Psoas muscle (tissue), 8 donors: ENCODE results near the gene AGFG1. TPM values are rescaled to one million over a fixed set of nuclear protein-coding genes. Genes with fewer than 3 reads are reported as not detected.

Experiments
- ATAC-seq, 4 donors: fragments of 200-7000 bp; cut with Tn5 transposase; one replicate each; pipeline ENCODE4 v1.9.1; 2020; ENCODE audit warnings: moderate library complexity in 3 of 4, mild to moderate bottlenecking in 2 of 4
- DNase-seq, 2 donors: peaks; one replicate each; pipeline ENCODE4 v3.0.0-alpha.2; 2020
- H3K27ac ChIP-seq: fragments of 200-600 bp; one replicate; pipeline ENCODE4 v1.8.0; 2022
- H3K27me3 ChIP-seq, 3 donors: fragments of 200-600 bp in 1 of 3; one replicate each; pipeline versions ENCODE4 v1.6.1 to v1.8.0; 2013 to 2022; ENCODE audit warnings: low read length in 2 of 3, mild to moderate bottlenecking in 2 of 3, moderate library complexity in 1 of 3; ENCODE audit not compliant: insufficient read depth in 3 of 3
- H3K36me3 ChIP-seq, 2 donors: fragments of 200-600 bp in 1 of 2; one replicate each; pipeline versions ENCODE4 v1.6.1 to v1.8.0; 2013 to 2022; ENCODE audit warnings: low read depth in 1 of 2, mild to moderate bottlenecking in 1 of 2, moderate library complexity in 1 of 2; ENCODE audit not compliant: insufficient read depth in 1 of 2
- H3K4me1 ChIP-seq: fragments of 200-600 bp; one replicate; pipeline ENCODE4 v1.8.0; 2022
- H3K4me3 ChIP-seq: fragments of 200-600 bp; one replicate; pipeline ENCODE4 v1.8.0; 2022; ENCODE audit warnings: mild to moderate bottlenecking
- H3K9me3 ChIP-seq: fragments of 200-600 bp; one replicate; pipeline ENCODE4 v1.8.0; 2022
- CTCF ChIP-seq: fragments of 200-600 bp; IDR thresholded peaks from one replicate; pipeline ENCODE4 v1.8.0; 2022; ENCODE audit warnings: antibody characterized with exemption
- WGBS, 3 donors: extraction: QIAGEN DNeasy Blood & Tissue Kit; methylation state at CpG; one replicate each; pipeline versions ENCODE4 v1.1.6 to v1.1.7; 2013; 5-methylcytosine and 5-hydroxymethylcytosine counted together
- intact Hi-C, 2 donors: fragments of 100-400 bp; cut with DNase I; formaldehyde crosslinking; loops; one replicate each; pipeline versions ENCODE4 v1.11.0 to v1.14.2; 2022
- polyA plus RNA-seq, 3 donors: library from polyadenylated mRNA; stranded (reverse); fragments of 200-250 nt; gene quantifications; one replicate each; pipeline ENCODE4 v1.2.3, GENCODE V29; 2013
- total RNA-seq, 4 donors: library from RNA; stranded (reverse); fragmentation: NEBNext Ultra II Directional in 2 of 4; extraction: Animal tissue kit (Norgen Biotek cat#: 25700) in 2 of 4; gene quantifications; one replicate each; pipeline versions ENCODE4 v1.2.1 to v1.2.4, GENCODE V29; 2021 to 2023
- donor health status: healthy with polysubstance abuse.
- donor health status: DM: no; HTN: no; CAD: no; lungs with moderate emphysema.
- donor health status: Bipolar disorder and iron deficiency.
- donor health status: healthy.
- donor health status: DM: yes; HTN: yes; CAD: no.
- donor health status: DM: no; HTN: no; CAD: no.
- donor health status: DM: no; HTN: no; CAD: no.
- donor health status: DM: yes; HTN: yes; CAD: no.

AGFG1 gene
- total and polyA plus RNA-seq, 7 donors = 19.0 to 68.2 (median 54.9) TPM

DNA sequence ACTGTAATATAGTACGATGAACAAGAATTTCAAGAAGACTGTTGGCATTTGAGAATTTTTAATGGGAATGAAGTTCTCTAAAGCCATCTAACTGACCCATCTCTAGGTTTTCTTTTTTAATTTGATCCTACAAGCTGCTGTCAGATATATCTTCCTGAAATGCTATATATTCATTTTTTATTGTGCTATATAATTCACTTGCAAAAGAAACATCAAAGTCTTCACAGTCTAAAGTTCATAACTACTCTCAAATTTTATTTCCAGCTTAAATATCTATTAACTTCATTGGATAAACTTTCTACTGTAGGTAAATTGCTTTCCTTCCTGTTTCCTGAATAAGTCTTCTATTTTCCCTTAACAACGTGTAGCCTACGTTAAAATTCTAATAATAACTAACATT lies 130.4 kb downstream of the AGFG1 start:
- H3K9me3 ChIP-seq = no peaks in the 10 kb centered on the region
- H3K27ac ChIP-seq = no peak overlapping the region
- no peak for ATAC-seq
- intact Hi-C loops = no loop called here
- H3K36me3 ChIP-seq = no peaks in the 10 kb centered on the region
- H3K4me3 ChIP-seq = no peak overlapping the region
- no peaks in the 10 kb centered on the region for H3K4me1 ChIP-seq
- no peak for TF ChIP-seq CTCF
- WGBS, 3 donors = 74 to 78% (median 75%) methylated on average over 3 of the region's 3 CpGs
- H3K27me3 ChIP-seq = no peaks in the 10 kb centered on the region
- DNase-seq = no peak

DNA sequence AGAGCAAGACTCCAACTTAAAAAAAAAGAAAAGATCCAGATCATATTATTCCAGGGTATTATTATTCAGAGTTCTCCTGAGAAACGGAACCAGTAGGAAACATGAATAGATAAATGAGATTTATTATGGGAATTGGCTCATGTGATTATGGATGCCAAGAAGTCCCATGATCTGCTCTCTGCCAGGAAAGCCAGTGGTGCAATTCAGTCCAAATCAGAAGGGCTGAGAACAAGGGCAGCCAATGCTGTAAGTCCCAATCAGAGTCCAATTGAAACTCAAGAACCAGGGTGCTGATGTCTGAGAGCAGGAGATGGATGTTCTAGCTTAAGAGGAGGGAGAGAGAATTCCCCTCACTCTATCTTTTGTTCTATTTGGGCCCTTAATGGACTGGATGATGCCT lies 134.5 kb downstream of the AGFG1 start:
- no peaks in the 10 kb centered on the region for H3K9me3 ChIP-seq
- H3K4me3 ChIP-seq = no peak overlapping the region
- H3K27ac ChIP-seq = no peak overlapping the region
- intact Hi-C loops = no loop called here
- H3K27me3 ChIP-seq = no peaks in the 10 kb centered on the region
- H3K36me3 ChIP-seq = no peaks in the 10 kb centered on the region
- WGBS, 3 donors = 31 to 61% (median 39%) methylated on average over 1 of the region's 1 CpG
- TF ChIP-seq CTCF = no peak
- DNase-seq (no peak), ATAC-seq (no peak)
- H3K4me1 ChIP-seq = no peaks in the 10 kb centered on the region

GRCh38 chr2:227607941-227608340 lies 136.0 kb downstream of the AGFG1 start:
- H3K27me3 ChIP-seq = no peaks in the 10 kb centered on the region
- no peaks in the 10 kb centered on the region for H3K4me1 ChIP-seq
- 36 to 48% (median 45%) methylated on average over 3 of the region's 3 CpGs for WGBS, 3 donors
- no peaks in the 10 kb centered on the region for H3K9me3 ChIP-seq
- no peak overlapping the region for H3K27ac ChIP-seq
- H3K36me3 ChIP-seq = no peaks in the 10 kb centered on the region
- no peak for DNase-seq
- no peak for ATAC-seq
- H3K4me3 ChIP-seq = no peak overlapping the region
- intact Hi-C loops = no loop called here
- no peak for TF ChIP-seq CTCF

DNA sequence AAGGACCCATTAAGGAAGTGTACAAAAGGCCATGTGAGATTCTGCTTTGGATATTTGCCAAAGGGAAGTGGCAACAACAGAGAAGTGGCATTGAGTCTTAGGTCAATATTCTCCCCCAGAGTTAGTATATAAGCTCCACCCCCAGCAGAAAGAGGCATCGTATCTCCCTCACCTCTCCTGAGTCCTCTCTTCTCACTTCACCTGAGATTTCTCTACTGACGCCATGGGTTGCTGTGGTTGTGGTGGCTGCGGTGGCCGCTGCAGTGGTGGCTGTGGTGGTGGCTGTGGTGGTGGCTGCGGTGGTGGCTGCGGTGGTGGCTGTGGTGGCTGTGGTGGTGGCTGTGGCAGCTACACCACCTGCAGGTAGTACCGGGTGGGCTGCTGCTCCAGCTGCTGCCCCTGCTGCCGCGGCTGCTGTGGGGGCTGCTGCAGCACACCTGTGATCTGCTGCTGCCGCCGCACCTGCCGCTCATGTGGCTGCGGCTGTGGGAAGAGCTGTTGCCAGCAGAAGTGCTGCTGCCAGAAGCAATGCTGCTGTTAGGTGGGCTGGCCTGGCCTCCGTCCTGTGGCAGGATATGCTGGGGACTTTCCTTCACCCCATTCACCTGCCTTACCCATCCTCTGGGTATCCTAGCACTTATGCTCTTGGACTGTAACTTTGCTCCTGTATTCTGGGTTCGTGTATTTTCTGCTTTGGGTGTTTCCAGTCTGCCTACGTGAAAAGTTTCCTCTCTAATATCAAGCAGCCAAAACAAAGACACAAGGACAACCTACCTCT lies 136.8 kb downstream of the AGFG1 start:
- DNase-seq = no peak
- no peak for TF ChIP-seq CTCF
- H3K4me3 ChIP-seq = no peak overlapping the region

GRCh38 chr2:227610123-227610522 lies 138.2 kb downstream of the AGFG1 start:
- Histone ChIP-seq H3K9me3 (no peaks in the 10 kb centered on the region), H3K27ac (no peak overlapping the region), H3K4me3 (no peak overlapping the region), H3K4me1 (no peaks in the 10 kb centered on the region), H3K36me3 (no peaks in the 10 kb centered on the region), H3K27me3 (no peaks in the 10 kb centered on the region)
- WGBS, 3 donors = 86 to 92% (median 87%) methylated on average over 2 of the region's 2 CpGs
- no peak for DNase-seq
- ATAC-seq = no peak
- intact Hi-C loops = no loop called here
- no peak for TF ChIP-seq CTCF

More for the DNA sequence above, 136.8 kb downstream of the AGFG1 start:
- ATAC-seq = no peak
- Histone ChIP-seq H3K27me3 (no peaks in the 10 kb centered on the region), H3K4me1 (no peaks in the 10 kb centered on the region), H3K27ac (no peak overlapping the region), H3K36me3 (no peaks in the 10 kb centered on the region), H3K9me3 (no peaks in the 10 kb centered on the region)
- intact Hi-C loops = no loop called here
- WGBS, 3 donors = 71 to 77% (median 76%) methylated on average over 11 to 16 of the region's 16 CpGs
